ENCODE measurements around the gene WASF3. TPM values are rescaled to one million over a fixed set of nuclear protein-coding genes. Genes with fewer than 3 reads are reported as not detected.

WASF3 gene
- total and polyA plus RNA-seq, 2 experiments from 2014 or later, result 9.9 to 20.7 TPM

DNA sequence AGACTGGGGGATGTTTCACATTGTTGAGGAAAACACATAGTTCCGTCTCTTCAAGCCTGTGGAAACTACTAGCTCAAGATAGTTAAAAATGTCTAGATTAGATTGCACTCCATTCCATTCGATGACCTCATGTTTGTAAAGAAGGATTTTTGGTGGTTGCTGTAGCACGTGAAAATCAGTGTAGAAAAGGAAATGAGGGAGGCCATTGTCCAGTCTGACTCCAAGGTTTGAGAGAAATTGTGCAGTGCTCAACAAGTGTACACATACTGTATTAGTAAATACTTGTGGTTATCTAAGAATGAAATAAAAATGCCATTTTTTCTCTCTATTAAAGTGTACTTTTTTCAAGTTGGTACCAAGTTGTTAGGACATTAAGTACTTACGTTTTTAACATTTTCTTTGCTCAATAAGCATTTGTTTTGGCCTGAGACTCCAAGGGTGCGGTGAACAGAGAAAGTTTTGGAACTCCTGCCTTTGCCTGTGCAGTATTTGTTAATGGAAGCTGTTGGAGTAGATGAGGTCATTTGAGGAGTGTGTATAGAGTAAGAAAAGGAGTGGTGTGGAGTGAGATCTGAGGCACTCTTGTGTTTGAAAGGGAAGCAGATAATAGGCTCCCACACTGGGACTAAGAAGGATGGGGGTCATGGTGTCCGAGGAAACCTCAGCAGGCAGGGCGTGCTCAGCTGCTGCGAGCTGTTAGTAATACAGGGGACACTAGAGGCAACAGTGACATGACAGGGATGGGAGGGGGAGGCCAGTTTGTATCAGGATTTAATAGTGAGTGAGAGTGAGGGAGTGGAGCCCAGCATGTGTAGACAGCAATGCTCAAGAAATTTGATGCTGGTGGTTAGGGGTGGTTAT is 4.4 kb downstream of the WASF3 start:
- no peak for ATAC-seq
- Mint-ChIP-seq H3K27ac (no peak overlapping the region), H3K4me3 (no peak overlapping the region), H3K9me3 (no peaks in the 10 kb centered on the region; the same call in 2 of the 3 replicates), H3K27me3 (ENCODE audit: insufficient read depth, low read depth, poor library complexity) (peaks cover 11% of the 10 kb centered on the region), H3K4me1 (peaks cover 12% of the 10 kb centered on the region), H3K36me3 (ENCODE audit: low read depth) (no peaks in the 10 kb centered on the region; the same call in 2 of the 3 replicates)
- H3K79me2 ChIP-seq (replicated peaks; ENCODE audit: insufficient read depth), result peaks cover 68% of the 10 kb centered on the region
- H3F3A ChIP-seq (replicated peaks; ENCODE audit: low read depth), result no peaks in the 10 kb centered on the region
- no peak overlapping the region for H3K27ac ChIP-seq (ENCODE audit: low read depth)
- H4K20me1 ChIP-seq (replicated peaks; ENCODE audit: insufficient read depth), result peaks cover 24% of the 10 kb centered on the region
- peaks cover 28% of the 10 kb centered on the region for H3K27me3 ChIP-seq (ENCODE audit: insufficient read depth)
- TF ChIP-seq, protein P1, sequence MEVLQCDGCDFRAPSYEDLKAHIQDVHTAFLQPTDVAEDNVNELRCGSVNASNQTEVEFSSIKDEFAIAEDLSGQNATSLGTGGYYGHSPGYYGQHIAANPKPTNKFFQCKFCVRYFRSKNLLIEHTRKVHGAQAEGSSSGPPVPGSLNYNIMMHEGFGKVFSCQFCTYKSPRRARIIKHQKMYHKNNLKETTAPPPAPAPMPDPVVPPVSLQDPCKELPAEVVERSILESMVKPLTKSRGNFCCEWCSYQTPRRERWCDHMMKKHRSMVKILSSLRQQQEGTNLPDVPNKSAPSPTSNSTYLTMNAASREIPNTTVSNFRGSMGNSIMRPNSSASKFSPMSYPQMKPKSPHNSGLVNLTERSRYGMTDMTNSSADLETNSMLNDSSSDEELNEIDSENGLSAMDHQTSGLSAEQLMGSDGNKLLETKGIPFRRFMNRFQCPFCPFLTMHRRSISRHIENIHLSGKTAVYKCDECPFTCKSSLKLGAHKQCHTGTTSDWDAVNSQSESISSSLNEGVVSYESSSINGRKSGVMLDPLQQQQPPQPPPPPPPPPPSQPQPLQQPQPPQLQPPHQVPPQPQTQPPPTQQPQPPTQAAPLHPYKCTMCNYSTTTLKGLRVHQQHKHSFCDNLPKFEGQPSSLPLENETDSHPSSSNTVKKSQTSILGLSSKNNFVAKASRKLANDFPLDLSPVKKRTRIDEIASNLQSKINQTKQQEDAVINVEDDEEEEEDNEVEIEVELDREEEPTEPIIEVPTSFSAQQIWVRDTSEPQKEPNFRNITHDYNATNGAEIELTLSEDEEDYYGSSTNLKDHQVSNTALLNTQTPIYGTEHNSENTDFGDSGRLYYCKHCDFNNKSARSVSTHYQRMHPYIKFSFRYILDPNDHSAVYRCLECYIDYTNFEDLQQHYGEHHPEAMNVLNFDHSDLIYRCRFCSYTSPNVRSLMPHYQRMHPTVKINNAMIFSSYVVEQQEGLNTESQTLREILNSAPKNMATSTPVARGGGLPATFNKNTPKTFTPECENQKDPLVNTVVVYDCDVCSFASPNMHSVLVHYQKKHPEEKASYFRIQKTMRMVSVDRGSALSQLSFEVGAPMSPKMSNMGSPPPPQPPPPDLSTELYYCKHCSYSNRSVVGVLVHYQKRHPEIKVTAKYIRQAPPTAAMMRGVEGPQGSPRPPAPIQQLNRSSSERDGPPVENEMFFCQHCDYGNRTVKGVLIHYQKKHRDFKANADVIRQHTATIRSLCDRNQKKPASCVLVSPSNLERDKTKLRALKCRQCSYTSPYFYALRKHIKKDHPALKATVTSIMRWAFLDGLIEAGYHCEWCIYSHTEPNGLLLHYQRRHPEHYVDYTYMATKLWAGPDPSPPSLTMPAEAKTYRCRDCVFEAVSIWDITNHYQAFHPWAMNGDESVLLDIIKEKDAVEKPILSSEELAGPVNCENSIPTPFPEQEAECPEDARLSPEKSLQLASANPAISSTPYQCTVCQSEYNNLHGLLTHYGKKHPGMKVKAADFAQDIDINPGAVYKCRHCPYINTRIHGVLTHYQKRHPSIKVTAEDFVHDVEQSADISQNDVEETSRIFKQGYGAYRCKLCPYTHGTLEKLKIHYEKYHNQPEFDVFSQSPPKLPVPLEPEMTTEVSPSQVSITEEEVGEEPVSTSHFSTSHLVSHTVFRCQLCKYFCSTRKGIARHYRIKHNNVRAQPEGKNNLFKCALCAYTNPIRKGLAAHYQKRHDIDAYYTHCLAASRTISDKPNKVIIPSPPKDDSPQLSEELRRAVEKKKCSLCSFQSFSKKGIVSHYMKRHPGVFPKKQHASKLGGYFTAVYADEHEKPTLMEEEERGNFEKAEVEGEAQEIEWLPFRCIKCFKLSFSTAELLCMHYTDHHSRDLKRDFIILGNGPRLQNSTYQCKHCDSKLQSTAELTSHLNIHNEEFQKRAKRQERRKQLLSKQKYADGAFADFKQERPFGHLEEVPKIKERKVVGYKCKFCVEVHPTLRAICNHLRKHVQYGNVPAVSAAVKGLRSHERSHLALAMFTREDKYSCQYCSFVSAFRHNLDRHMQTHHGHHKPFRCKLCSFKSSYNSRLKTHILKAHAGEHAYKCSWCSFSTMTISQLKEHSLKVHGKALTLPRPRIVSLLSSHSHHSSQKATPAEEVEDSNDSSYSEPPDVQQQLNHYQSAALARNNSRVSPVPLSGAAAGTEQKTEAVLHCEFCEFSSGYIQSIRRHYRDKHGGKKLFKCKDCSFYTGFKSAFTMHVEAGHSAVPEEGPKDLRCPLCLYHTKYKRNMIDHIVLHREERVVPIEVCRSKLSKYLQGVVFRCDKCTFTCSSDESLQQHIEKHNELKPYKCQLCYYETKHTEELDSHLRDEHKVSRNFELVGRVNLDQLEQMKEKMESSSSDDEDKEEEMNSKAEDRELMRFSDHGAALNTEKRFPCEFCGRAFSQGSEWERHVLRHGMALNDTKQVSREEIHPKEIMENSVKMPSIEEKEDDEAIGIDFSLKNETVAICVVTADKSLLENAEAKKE (CRISPR knock-in tag; IDR thresholded peaks at IDR 0.05), result no peak
- TF ChIP-seq STAT1 (IDR thresholded peaks at IDR 0.05; ENCODE audit: unreplicated experiment) (no peak), EZH2 (IDR thresholded peaks at IDR 0.05; ENCODE audit: low read depth, unreplicated experiment) (no peak), ZNF114 (CRISPR knock-in tag; IDR thresholded peaks at IDR 0.05) (no peak), POLR2AphosphoS5 (IDR thresholded peaks at IDR 0.05; ENCODE audit: low read depth) (no peak), EZH2phosphoT487 (IDR thresholded peaks at IDR 0.05; ENCODE audit: unreplicated experiment) (no peak), CREB1 (CRISPR knock-in tag; IDR thresholded peaks at IDR 0.05; ENCODE audit: low read depth) (no peak), NANOG (IDR thresholded peaks at IDR 0.05; ENCODE audit: borderline replicate concordance) (no peak), ZNF331 (CRISPR knock-in tag; IDR thresholded peaks at IDR 0.05; ENCODE audit: low read depth) (no peak), JUNB (IDR thresholded peaks at IDR 0.05; ENCODE audit: unreplicated experiment) (no peak)
- TF ChIP-seq, protein P2, sequence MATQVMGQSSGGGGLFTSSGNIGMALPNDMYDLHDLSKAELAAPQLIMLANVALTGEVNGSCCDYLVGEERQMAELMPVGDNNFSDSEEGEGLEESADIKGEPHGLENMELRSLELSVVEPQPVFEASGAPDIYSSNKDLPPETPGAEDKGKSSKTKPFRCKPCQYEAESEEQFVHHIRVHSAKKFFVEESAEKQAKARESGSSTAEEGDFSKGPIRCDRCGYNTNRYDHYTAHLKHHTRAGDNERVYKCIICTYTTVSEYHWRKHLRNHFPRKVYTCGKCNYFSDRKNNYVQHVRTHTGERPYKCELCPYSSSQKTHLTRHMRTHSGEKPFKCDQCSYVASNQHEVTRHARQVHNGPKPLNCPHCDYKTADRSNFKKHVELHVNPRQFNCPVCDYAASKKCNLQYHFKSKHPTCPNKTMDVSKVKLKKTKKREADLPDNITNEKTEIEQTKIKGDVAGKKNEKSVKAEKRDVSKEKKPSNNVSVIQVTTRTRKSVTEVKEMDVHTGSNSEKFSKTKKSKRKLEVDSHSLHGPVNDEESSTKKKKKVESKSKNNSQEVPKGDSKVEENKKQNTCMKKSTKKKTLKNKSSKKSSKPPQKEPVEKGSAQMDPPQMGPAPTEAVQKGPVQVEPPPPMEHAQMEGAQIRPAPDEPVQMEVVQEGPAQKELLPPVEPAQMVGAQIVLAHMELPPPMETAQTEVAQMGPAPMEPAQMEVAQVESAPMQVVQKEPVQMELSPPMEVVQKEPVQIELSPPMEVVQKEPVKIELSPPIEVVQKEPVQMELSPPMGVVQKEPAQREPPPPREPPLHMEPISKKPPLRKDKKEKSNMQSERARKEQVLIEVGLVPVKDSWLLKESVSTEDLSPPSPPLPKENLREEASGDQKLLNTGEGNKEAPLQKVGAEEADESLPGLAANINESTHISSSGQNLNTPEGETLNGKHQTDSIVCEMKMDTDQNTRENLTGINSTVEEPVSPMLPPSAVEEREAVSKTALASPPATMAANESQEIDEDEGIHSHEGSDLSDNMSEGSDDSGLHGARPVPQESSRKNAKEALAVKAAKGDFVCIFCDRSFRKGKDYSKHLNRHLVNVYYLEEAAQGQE (IDR thresholded peaks at IDR 0.05; ENCODE audit: unreplicated experiment), result no peak
- TF ChIP-seq, protein P3, sequence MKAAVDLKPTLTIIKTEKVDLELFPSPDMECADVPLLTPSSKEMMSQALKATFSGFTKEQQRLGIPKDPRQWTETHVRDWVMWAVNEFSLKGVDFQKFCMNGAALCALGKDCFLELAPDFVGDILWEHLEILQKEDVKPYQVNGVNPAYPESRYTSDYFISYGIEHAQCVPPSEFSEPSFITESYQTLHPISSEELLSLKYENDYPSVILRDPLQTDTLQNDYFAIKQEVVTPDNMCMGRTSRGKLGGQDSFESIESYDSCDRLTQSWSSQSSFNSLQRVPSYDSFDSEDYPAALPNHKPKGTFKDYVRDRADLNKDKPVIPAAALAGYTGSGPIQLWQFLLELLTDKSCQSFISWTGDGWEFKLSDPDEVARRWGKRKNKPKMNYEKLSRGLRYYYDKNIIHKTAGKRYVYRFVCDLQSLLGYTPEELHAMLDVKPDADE (IDR thresholded peaks at IDR 0.05), result no peak
- H3K9me2 ChIP-seq (ENCODE audit: insufficient read depth), result no peaks in the 10 kb centered on the region
- no peak overlapping the region for H2AFZ ChIP-seq
- peaks cover 19% of the 10 kb centered on the region for H3K4me1 ChIP-seq (ENCODE audit: insufficient read depth)
- H3K36me3 ChIP-seq (ENCODE audit: insufficient read depth), result no peaks in the 10 kb centered on the region
- peak overlapping the region; percentile 9; the same call in 1 of the 2 replicates for H3K4me2 ChIP-seq
- no peak overlapping the region for H3K4me3 ChIP-seq
- DNase-seq (ENCODE audit: low spot score), result peak; percentile 23

Measured in GM23338 (cell line).